Stimulated activated CD4-positive, alpha-beta T cell treated with anti-CD3 and anti-CD28 coated beads, Interleukin-1b, Interleukin-23, amount 100 ng/mL, for 48 hours (primary cell): Measurements from ENCODE around the gene MADCAM1.
A peak's percentile ranks its signal among the peaks of the same experiment; 100 is the strongest.
"Not testable (repeated sequence)": the region's sequence is repeated elsewhere in the genome, so short reads cannot be mapped to it uniquely, and the experiment has no call there.

Experiments
- DNase-seq: peaks from one replicate; pipeline ENCODE4 v3.0.0-alpha.2; 2020

The MADCAM1 gene

DNA sequence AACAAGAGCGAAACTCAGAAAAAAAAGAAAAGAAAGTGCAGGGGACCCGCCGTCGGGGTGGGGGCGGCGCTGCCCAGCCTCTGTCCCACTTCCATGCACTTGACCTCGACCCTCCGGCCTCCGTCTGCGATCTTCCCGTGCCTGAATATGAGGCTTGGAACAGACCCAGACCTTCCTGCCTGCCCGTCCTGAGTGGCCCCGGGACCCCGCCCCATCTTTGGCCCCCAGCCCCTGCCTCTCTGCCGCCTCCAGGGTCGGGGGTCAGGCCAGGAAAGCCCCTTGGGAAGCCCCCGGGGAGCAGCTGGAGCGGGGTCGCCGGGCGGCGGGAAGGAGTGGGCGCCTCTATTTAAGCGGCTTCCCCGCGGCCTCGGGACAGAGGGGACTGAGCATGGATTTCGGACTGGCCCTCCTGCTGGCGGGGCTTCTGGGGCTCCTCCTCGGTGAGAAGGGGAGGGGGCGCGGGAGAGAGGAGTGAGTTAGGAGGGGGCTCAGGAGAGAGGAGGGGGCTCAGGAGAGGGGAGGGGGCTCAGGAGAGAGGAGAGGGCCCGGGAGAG is at the start of gene MADCAM1:
Gene MADCAM1, plus strand, starts transcription at position 375 of the 554 bp plus-strand sequence. Its CDS starts 14 bp downstream, at position 389.
- no peak for DNase-seq

DNA sequence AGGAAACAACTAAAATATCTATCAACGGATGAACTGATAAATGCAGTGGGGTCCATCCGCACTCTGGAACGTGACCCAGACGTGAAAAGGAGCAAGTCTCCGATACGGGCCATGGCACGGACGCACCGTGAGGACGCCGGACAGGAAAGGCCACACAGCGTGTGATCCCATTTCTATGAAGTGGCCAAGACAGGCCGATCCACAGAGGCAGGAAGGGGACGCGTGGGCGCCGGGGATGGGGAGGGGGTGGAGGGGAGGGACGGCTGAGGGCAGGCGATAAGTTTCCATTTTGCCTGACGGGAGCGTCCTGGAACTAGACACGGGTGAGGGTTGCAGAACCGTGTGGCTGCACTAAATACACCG is 49.2 kb upstream of the MADCAM1 start:
- no peak for DNase-seq

DNA sequence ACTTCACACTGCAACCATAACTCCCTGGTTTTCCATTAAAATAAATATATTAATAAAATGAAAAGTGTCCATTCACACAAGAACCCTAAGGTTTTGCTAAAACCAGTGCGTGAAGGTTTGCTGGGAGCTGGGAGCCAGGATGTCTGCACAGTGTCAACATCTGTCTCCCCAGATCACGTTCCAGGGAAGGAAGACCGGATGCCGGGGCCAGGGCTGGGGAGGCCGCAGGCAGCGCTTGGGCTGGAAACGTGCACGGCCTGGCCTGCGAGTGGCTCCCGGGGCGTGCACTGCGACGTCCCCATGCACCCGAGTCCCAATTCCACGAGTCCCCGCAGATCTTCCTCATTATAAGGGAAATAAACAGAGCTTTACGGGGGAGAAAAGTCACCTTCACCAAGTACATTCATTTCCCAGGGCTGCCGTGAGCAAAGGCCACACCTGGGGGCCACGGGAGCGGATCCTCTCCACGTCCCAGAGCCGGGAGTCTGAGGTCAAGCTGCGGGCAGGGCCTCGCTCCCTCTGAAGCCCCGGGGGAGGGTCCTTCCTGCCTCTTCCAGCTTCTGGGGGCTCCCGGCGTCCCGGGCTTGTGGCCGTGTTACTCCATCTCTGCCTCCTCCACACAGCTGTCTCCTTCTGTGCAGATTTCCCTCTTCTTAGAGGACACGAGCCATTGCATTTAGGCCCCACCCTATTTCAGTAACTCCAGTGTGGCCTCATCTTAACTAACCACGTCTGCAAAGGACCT is 48.3 kb upstream of the MADCAM1 start:
- DNase-seq = no peak

DNA sequence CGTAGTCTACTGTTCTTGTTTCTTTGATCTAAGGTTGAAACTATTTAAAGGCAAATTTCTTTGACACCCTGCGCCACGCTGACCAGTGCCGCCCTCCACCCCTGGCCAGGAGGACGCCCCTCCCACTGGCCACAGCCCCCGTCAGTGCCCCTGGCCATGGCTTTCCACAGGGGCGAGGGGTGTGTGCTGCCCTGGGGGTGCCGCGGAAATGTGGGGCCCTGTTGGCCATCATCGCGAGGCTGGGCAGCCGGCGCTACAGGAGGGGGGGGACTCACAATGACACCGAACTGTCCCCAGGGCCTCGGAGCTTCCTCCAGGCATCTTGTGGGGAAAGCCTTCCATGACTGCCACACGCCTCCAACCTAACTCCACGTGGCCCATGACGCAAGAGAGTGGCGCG is 46.4 kb upstream of the MADCAM1 start:
- DNase-seq = no peak

DNA sequence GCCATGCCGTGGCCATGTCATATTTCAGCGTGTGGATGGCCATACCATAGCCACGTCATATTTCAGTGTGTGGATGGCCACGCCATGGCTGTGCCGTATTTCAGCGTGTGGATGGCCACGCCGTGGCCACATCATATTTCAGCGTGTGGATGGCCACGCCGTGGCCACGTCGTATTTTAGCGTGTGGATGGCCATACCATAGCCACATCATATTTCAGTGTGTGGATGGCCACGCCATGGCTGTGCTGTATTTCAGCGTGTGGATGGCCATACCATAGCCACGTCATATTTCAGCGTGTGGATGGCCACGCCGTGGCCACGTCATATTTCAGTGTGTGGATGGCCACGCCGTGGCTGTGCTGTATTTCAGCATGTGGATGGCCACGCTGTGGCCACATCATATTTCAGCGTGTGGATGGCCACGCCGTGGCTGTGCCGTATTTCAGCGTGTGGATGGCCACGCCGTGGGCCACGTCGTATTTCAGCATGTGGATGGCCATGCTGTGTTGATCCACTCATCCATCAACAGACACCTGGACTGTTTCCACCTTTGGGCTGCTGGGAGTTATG is 45.3 kb upstream of the MADCAM1 start:
- not testable (repeated sequence) for DNase-seq

DNA sequence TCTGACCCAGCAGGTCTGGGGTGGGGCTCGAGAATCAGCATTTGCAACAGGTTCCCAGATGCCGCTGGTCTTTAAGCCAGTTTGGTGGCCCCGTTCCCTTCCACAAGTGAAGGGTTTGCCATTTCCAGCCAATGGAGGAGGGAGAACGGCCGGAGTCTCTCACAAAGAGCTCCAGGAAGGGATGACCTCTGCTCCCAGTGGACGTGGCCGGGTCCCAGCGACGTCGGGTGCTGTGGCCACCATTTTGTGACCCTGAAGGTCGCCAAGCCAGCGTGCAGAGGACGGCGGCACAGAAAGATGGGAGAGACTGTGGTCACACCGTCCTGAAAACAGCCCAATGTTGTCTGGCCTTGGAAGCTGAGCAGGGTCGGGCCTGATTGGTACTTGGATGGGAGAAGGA is 43.5 kb upstream of the MADCAM1 start:
- DNase-seq = no peak

DNA sequence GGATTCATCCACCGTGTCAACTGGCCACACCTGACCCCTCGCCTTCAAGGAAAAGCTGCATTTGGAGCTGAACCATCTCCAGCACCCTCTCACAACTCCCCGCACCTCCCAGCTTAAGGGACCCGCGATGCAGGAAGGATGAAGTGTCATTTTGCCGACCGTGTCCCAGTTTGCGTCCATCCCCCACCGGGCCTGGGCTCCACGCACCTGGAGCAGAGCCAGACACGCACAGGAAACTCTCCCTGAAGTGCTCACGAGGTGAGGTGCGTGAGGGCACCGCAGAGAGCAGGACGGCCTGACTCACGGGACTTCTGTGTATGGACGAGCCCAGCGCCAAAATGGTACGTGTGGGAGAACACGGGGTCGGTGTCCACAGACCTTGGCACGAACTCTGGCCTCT is 42.7 kb upstream of the MADCAM1 start:
- no peak for DNase-seq

DNA sequence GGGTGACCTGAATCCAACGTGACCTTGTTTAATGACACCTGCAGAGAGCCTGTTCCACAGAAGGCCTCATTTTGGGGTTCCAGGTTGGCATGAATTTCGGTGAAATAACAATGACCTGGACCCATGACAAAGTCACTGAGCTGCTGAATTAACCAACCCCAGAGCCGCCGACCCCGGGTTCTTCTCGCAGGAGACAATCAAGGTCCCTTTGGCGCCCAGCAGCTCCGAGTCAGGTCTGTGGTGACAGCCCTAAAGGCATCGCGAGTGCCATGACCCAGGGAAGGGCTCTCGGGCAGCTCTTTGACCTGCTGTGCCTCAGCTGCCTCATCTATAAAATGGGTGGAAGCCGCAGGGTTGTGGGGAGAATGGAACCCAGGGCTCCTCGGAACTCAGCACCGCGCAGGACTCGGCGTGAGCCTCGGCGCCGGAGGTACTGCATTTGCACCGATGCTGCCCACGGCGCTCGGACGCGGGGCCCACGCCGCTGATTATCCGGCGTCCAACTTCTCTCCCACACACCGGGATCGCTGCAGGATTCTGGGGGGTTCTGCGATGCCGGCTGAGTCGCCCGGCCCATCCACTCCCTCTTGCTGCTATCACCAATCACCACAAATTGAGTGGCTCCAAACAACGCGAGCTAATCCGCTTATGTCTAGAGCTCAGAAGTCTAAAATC is 41.1 kb upstream of the MADCAM1 start:
- no peak for DNase-seq

DNA sequence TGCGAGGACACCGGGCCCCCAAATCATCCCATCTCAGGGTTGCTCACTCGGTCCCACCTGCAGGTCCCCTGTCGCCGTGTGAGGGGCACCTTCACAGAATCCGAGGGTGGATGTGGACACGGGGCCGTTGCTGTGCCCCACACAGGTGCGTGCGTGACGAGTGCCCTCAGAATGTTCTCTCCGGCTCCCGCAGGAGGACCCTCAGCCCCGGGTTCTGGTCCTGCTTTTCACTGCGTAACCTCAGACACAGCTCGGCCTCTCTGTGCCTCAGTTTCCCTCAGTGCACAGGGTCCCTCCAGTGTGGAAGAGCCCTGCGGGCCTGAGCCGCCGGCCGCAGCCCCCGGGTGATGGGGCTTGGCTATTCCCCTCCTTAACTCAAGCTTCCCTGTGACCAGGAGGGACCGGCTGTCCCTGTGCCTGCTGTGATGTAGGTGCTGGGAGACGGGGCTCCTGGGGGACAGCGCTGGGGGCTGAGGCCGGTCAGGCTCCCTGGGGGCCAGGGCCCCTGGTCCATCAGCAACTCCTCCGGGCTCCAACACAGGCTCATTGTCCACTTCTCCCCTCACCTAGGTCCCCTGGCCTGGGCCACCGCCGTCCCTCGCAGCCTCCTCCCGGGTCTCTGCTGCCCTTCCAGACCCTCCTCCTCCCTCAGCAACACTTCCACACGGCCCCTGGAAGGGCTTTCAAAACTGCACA is 40.3 kb upstream of the MADCAM1 start:
- no peak for DNase-seq

DNA sequence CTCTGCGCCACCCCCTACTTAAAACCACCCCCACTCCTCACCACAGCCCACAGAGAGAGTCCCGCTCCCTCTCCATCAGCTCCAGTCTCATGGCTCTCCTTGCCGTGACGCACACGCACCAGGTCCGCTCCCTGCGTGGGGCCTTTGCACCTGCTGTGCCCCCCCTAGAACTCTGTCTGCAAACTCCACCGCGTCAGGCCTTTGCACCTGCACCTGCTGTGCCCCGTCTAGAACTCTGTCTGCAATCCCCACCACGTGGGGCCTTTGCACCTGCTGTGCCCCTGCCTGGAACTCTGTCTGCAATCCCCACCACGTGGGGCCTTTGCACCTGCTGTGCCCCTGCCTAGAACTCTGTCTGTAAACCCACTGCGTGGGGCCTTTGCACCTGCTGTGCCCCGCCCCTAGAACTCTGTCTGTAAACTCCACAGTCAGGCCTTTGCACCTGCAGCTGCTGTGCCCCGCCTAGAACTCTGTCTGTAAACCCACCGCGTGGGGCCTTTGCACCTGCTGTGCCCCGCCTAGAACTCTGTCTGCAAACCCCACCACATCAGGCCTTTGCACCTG is 39.7 kb upstream of the MADCAM1 start:
- DNase-seq = no peak

DNA sequence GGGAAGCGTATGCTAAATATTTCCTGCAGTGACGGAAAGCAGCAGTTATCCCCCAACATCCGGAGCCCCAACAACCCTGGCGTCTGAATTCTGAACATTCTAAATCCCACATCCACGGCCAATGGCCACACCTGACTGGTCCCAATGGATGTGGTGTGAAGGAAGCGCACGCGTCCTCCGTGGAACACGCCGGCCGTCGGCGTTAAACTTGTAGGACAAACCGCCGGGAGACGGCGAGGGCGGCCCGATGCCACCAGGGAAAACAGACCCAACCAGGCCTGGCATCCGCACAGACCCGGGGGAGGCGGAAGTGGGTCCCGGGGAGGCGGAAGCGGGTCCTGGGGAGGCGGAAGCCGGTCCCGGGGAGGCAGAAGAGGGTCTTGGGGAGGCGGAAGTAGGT is 38.6 kb upstream of the MADCAM1 start:
- no peak for DNase-seq

DNA sequence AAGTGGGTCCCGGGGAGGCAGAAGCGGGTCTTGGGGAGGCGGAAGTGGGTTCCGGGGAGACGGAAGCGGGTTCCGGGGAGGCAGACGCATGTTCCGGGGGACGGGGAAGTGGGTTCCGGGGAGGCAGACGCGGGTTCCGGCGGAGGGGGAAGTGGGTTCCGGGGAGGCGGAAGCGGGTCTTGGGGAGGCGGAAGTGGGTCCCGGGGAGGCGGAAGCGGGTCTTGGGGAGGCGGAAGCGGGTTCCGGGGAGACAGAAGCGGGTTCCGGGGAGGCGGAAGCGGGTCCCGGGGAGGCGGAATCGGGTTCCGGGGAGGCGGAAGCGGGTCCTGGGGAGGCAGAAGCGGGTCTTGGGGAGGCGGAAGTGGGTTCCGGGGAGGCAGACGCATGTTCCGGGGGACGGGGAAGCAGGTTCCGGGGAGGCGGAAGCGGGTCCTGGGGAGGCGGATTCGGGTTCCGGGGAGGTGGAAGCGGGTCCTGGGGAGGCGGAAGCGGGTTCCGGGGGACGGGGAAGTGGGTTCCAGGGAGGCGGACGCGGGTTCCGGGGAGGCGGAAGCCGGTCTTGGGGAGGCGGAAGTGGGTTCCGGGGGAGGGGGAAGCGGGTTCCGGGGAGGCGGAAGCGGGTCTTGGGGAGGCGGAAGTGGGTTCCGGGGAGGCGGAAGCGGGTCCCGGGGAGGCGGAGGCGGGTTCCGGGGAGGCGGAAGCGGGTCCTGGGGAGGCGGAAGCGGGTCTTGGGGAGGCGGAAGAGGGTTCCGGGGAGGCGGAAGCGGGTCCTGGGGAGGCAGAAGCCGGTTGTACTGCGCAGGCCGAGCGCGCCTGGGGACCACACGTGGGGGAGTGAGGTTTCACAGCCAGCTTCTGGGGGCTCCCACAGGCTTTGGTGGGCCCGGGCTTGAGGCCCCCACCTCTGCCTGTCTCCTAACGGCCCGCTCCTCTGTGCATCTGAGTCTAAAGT is 37.9 kb upstream of the MADCAM1 start:
- no peak for DNase-seq

DNA sequence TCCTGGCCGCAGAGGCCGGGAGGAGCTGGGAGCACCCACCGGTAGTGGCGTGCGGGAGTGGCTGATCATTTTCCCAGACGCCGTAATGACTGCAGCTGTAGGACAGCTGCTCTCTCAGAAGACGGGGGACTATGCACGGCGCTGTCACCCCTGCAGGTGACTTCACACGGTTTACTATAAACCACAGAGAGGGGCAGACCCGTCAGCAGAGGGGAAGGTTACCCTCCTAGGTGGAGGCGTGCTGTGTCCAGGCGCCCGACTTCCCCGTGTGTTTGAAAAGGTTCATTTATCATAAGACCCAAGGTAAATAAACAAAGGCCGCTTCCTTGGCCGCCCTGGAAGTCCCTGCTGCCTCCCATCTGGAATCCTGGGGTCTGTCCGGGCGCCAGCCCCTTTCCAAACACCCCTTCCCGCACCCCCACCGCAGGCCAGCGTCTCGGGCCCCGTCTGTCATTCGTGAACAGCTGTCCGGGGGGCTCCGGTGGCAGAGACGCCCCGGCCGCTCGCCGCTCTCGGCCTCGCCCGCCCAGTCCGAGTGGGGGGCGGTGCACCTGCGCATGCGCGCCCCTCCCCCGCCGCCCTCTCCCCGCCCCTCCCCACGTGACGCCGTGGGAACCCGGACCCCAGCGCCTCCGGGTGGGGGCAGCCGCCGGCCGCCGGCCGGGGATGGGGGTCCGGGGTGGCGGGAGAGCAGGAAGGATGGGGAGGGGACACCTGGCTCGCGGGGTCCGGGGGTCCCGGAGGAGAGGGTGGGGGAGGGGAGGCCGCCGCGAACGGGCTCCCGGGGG is 36.4 kb upstream of the MADCAM1 start:
- peak; percentile 15 for DNase-seq

DNA sequence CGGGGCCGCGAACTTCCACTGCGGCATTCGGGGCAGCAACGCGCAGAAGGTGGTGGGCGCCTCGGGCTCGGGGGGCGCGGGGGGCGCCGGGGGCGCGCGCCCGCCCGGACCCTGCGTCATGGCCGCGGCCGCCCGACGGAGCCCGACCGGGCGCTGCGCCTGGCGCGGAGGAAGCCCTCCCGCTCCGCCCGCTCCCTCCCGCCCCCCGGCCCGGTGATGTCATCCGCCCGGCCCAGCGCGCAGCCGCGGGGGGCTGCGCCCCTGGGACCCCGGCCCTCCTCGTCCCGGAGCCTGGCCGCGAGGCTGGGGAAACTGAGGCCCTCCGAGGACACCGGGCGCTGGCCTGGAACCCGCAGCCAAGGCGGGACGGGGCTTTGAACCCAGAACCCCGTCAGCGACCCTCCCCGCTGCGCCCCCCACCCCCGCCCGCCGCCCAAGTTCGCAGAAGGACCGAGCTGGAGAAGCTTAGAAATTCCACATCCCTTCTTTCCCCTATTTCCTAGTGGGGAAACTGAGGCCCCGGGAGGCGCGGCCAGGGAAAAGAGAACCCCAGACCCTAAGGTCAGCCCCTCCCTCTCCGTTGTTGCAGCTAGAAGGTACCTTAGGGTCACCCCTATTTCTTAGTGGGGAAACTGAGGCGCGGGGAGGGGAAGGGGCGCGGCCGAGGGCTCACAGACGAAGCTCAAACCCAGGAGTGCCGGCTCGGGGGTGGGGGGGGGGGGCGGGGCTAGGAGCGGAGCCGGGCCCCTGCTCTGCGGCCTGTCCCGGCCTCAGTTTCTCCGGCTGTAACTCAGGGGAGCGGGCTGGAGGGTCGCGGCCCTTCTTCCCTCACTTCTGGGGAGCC is 35.2 kb upstream of the MADCAM1 start, which contains the start of gene SHC2:
Gene SHC2, minus strand, starts transcription at position 157 of the 844 bp plus-strand sequence. Its CDS starts 37 bp downstream, at position 120.
- DNase-seq = no peak

DNA sequence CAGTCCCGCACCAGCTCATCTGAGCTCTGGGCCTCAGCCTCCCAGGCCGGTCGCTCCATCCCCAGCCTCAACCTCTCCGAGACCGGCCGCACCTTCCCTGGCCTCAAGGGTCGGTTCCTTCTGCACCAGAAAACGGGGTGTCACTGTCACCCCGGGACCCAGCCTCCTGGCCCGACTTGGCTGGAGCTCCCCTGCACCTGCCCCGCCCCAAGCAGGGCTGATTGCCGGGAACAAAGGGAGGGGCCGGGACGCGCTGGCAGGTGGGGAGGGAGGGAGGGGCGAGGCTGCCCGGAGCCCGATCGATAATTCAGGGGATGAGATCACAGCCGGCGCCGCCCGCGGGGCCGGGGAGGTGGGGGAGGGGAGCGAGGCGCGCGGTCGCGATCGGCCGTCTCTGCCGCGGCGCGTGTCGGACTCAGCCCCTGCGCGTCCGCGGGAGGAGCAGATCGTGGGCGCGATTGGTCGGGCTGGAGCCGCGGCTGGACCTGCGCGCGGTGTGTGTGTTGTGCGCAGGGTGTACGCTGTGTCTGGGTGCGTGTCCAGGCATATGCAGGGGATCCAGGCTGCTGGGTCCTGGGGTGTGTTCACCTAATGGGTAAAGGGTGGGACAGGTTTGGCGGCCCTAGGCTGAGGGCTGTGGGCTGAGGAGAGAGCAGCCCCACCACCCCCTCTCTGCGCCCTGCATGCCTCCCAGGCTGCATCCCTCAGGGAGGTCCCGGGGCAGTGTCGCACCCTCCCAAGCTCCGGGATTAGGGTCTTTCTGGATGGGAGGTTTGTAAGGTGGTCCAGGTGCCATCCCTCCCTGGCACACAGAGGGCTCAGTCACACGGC is 34.4 kb upstream of the MADCAM1 start:
- DNase-seq = no peak

DNA sequence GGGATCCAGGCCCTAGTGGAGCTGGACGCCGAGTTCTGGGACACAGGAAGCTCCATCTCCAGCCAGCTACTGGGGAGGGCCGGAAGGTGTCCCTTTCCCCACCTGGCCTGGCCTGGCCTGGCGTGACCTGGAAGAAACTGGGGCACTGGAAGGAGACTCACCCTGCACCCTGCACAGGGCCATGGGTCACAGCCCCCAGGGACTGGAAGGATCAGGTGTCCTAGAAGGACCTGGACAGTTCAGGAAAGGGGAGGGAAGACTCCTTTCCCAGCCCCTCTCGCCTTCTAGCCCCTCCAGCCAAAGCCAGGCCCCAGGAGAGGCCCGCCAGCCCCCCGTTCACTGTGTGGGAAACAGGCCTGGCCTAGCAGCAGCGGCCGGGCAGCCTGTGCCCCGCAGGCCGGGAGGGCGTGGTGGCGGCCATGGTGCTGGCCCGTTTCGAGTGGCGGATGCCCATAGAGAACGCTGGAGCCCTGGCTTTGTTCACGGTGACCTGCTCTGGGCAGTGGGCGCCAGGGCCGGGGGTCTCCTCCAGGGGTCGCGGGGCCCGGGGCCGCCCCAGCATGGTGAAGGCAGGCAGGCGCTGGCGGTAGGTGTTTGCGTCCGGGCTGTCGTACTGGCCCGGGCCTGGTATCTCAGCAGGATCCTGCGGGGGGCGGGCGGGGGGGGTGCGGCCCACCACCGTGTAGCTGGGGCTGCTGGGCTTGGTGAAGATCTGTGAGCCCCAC is 32.6 kb upstream of the MADCAM1 start:
- DNase-seq = no peak

DNA sequence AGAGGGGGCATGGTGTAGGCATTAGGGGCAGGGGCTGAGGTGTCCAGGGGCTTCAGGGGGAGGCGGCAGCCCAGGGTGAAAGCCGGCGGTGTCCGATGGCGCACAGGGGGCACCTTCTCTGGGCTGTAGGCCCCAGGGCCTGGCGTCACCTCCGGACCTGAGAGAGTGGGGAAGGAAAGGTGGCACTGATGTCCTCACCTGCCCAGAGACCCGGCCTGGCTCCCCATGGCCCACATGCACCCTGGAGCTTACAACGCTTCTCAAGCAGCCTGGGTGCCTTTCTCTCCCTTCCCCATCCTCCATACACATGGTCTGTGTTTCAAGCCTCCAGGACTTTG is 32.1 kb upstream of the MADCAM1 start:
- no peak for DNase-seq

DNA sequence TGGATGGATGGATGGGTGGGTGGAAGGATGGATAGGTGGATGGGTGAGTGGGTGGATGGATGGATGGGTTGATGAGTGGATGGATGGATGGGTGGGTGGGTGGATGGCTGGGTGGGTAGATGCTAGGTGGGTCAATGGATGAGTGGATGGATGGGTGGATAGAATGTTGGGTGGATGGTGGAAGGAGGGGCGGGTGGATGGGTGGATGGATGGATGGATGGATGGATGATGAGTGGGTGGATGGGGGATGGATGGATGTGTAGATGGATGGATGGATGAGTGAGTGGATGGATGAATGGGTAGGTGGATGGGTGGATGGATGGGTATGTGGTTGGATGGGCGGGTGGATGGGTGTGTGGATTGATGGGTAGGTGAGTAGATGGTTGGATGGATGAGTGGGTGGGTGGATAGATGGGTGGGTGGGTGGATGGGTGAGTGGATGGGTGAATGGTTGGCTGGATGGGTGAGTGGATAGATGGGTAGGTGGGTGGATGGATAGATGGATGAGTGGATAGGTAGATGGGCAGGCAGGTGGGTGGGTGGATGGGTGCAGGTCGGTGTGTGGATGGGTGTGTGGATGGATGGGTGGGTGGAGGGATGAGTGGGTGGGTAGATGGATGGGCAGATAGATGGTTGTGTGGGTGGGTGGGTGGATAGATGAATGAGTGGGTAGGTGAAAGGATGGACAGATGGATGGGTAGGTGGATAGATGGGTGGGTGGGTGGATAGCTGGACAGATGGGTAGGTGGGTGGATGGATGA is 31.1 kb upstream of the MADCAM1 start:
- no peak for DNase-seq
